GM03348 (cell line): Measurements from ENCODE around the gene ANAPC7.

Source experiments
- DNase-seq: peaks from one replicate; pipeline ENCODE4 v3.0.0; 2012; ENCODE audit warnings: low spot score

Gene ANAPC7

GRCh38 chr12:110373962-110374611, 29.4 kb downstream of the ANAPC7 start:
- no peak for DNase-seq

- no peak for DNase-seq
Observed at GRCh38 chr12:110373425-110373824, 30.1 kb downstream of the ANAPC7 start.

- no peak for DNase-seq
Observed at GRCh38 chr12:110373025-110373424, 30.5 kb downstream of the ANAPC7 start.

- DNase-seq: no peak
Observed at GRCh38 chr12:110372056-110372425, 31.5 kb downstream of the ANAPC7 start.

- DNase-seq: no peak
Observed at GRCh38 chr12:110371408-110372055, 32.0 kb downstream of the ANAPC7 start.

DNA sequence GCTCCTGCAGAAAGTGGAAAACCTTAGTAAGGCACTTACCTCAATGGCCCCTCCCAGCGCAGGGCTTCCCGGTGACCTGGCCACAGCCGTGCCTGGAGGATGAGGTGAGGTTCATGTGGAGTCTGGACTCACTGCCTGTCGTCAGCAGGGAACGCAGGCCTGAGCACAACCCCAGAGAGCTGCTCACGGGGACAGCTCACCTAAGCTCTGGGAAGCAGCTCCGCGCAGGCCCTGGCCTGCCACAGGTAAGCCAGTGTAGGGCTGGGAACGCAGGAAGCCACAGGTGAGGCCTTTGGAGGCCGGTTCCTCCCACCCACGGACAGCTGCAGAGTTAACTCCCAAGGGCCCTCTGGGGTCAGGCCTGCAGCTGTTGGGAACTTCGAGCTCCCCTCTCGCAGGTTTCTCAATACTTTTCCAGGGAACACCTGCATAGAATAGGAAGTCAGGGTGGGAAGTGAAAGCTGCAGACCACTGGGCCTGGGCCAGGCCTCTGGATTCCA, 32.7 kb downstream of the ANAPC7 start:
- no peak for DNase-seq

DNA sequence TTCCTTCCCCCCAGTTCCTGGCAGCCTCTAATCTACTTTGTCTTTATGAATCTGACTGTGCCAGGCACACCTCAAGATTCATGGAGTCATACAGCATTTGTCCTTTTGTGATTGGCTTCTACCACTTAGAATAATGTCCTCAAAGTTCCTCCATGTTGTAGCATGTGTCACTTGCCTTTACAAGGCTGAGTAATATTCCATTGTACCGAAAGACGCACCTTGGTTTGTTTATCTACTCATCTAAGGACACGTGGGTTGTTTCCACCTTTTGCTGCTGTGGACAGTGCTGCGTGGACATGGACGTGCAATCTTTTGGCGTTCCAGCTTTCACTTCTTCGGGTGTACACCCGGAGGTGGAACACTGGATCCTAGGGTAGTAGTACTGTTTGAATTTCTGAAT, 33.5 kb downstream of the ANAPC7 start:
- DNase-seq: no peak

DNA sequence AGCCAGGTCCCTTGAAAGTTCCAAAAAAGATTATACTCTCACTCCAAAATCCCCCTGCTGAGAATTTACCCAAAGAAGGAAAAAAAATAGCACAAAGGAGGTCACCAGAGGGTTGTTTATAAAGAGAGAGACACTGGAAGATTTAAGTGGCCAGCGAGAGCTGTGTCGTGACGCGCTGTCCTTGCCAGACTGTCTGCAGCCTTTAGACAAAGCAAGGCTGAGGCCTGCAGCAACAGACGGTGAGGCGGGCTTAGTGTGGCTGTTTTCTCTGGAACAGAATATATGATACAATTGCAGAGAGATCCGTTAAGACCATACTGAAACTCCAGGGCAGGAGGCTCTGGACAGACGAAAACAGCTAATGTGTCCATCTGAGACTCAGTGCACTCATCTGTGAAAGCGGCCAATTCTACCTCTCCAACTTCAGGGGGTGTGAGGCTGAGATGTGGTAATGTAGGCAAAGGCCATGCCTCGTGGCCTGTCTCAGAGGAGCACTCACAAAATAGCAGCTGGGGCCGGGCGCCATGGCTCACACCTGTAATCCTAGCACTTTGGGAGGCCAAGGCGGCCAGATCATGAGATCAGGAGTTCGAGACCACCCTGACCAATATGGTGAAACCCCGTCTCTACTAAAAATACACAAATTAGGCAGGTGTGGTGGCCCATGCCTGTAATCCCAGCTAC, 36.2 kb downstream of the ANAPC7 start:
- no peak for DNase-seq

DNA sequence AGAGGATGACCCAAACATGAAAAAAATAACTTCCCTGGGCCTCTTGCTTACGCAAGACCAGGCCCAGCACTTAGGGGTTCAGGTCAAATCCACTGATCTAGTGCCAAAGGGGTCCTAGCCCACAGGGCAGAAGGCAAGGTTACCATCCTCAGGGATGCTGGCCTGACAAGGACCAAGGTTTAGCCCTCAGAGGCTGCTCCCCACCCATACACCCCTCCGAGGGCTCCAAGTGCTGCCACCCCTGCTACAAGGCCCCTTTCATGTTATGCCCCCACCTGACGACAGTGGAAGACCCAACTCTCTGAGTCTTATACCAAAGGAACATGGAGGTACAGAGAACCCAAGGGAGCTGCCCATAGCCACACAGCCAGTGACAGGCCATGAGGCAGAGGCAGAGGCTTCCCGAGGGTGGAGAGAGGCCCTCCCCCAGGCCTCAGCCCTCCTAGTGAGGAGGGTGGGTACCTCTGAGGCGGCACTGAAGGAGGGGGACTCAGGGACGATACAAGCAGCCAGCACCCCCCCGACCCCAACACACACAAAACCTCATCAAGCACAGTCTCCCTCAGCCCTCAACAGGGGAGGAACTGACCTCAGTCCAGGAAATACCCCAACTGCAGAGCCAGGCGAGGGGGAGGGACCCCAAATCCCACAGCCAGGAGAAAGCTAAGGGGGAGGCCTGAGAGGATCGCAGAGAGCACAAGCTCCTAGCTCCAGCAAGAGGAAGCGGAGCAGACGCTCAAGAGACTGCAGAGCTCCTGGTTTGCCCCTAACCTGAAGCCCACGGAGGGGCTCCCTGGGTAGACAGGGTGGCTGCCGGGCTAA, 37.0 kb downstream of the ANAPC7 start:
- no peak for DNase-seq

DNA sequence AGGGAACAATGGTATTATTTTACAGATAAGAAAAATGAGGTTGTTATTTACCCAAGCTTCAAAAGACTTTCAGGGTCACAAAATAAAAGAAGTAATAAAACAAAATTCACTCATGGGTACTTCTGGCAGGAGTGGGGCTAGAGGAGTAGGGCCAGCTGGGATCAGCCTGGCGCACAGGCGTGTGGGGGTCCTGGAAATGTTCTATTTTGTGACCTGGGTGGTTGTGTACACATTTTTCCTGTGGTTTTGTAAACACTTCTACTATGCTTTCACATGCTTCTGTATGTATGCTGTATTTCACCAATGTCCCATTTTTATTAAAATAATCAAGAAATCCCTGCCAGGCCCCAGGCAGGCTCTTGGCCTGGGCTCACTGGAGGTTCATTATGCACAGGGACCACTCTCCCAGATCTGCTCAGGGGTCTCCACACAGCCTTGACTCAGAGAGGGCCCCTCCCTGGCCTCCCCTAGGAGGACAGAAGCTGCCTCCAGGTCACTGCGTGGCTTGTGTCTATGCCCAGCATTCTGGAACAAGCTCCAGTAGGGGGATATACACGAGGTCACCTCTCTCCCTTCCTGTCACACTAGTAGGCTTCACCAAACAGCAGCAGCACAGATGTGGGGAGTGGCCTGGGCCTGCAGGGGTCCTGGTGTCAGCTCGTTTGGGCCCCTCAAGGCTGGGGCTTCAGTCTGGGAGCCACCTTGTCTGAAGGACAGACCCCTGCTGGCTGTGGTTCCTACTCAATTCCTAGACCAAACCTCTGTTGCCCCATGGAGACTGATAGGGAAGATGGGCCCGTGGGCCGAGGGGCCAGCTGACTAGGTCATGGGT, 37.8 kb downstream of the ANAPC7 start:
- DNase-seq: no peak

- DNase-seq: no peak
Observed at GRCh38 chr12:110361216-110361615, 42.3 kb downstream of the ANAPC7 start.

DNA sequence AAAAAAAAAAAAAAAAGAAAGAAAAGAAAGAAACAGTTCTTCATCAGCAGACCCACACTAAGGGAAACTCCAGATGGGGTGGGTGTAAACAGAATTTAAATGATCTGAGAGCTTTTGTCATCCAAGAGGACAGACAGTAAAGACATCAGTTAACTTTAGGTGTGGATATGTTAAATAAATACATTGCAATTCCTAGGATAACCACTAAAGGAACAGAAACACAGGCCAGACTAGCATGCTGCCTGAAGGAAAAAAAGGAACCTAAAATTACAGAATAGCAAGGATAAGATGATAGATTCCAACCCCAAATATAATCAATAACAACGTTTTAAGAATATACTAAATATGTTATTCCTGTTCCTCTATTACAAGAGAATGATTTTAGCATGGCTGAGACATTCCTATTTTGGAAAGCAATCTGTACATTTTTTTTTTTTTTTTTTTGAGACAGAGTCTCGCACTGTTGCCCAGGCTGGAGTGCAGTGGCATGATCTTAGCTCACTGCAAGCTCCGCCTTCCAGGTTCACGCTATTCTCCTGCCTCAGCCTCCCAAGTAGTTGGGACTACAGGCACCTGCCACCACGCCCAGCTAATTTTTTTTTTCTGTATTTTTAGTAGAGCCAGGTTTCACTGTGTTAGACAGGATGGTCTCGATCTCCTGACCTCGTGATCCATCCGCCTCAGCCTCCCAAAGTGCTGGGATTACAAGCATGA, 45.0 kb downstream of the ANAPC7 start:
- DNase-seq: peak; percentile 44

DNA sequence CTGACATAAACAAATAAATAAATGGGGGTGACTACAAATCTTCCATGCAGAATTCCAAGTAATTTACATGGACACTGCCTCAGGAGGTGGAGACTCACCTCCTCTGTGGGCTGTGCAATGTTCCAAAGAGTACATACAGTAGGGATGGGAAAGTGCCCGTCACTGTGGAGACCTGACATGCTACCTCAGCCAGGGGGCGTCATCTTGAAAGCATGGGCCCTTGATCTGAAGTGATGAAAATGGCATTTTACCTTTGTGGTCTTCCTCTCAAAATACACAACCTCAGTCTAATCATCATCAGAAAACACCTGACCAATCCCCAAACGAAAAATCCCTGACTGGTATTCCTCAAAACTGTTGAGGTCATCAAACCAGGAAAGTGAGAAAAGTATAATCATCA, 48.4 kb downstream of the ANAPC7 start:
- peak; percentile 29 for DNase-seq

DNA sequence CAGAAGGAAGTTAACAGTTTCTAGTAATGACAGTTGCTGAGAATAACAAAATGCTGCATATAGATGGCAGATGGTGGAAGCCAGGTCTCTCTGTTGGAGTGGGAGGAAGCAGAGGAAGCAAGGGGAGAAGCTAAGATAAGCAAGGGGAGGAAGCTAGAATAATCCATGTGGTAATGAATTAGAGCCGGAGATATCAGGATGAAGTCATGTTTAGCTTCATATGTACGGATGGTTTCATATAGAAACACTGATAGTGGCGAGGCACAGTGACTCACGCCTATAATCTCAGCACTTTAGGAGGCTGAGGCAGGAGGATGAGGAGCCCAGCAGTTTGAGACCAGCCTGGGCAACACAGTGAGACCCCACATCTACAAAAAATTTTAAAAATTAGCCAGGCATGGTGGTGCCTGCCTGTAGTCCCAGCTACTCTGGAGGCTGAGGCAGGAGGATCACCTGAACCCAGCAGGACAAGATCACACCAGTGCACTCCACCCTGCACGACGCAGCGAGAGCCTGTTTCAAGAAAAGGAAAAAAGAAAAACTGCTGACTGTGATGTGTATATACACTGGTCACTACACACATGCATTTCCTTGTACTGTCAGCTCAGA, 49.2 kb downstream of the ANAPC7 start:
- DNase-seq: no peak

- no peak for DNase-seq
Observed at GRCh38 chr12:110353211-110353965, 50.1 kb downstream of the ANAPC7 start.

DNA sequence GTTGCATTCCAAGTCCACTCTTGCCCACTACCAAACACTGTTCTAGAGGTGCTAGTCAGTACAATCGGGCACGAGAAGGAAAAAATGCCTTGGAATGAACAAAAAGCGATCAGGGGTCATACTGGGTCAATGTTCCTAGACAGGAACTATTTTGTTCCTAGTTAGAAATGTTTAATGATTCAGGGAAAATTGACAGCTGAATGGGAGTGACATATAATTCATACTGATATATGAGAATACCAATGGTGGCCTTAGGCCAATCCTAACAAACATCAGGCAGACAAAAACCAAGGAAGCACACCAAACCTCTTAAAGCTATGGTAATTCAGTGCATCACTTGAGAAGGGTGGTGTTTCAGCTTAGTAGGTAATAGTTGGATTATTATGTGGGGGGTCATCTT, 51.1 kb downstream of the ANAPC7 start:
- no peak for DNase-seq

DNA sequence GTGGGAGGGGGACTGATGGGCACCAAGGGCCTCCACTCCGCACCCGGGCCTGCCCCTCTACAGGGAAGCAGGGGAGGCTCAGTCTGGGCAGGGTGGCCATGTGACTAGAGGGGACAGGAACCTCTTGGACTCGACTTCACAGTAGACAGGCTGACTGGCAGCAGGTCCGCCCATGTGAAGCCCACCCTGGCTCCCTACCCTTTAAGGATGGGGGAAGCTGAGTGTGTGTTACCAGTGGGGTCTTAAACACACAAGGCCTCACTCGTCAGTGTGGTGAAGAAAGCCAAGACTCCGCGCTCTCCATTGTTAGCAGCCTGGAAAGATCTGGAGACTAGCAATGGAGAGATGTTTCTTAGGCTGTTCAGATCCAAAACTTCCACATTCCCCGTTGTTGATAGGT, 52.4 kb downstream of the ANAPC7 start:
- DNase-seq: no peak

DNA sequence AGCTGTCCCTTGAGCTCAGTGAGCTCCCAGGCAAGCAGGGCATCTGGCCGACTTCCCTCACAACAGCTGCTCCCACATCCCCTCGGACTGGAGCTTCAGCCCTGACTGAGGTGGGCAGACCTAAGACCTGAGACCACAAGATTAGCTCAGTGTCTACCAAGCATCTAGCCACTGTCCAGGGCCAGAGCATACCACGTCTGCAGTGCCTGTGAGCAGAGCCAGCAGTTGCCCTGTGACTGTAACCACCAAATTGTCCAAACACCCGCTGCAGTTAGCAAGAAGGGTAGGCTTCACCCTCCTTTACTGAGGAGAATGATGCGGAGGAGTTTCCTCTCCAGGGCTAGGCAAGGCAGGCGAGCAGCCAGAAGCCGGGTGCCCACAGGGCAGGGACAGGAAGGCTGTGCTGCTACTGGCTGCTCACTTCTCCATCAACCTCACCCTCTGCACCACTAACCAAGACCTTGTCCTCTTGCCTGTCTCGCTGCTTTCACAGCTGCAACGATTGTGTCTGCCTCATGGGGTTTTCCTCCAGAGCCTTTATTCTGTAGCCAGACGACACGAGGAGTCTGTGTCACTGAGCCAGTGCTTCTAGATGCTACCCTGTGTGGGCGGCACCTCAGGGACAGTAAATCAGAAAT, 53.9 kb downstream of the ANAPC7 start:
- no peak for DNase-seq

- DNase-seq: no peak
Observed at GRCh38 chr12:110349096-110349495, 54.4 kb downstream of the ANAPC7 start.
